ENCODE results near the gene RETREG3.

GRCh38 chr17:42531455-42532354 is 77.5 kb downstream of the RETREG3 start:
- TF ChIP-seq POLR2AphosphoS5 (IDR thresholded peaks at IDR 0.05; ENCODE audit: borderline replicate concordance, low read depth, low read length) (no peak), EZH2 (IDR thresholded peaks at IDR 0.05) (no peak)

Data from SK-N-MC (cell line).